NCI-H2029 treated with DMSO at 0.1 percent for 48 hours (cell line): ENCODE results near the gene SFXN2.
A peak's percentile ranks its signal among the peaks of the same experiment; 100 is the strongest.
"Not testable (repeated sequence)": the region's sequence is repeated elsewhere in the genome, so short reads cannot be mapped to it uniquely, and the experiment has no call there.

ENCODE experiments used
- DNase-seq: peaks from one replicate; lab custom pipeline; 2025; lab: John Stamatoyannopoulos, UW

SFXN2 gene

DNA sequence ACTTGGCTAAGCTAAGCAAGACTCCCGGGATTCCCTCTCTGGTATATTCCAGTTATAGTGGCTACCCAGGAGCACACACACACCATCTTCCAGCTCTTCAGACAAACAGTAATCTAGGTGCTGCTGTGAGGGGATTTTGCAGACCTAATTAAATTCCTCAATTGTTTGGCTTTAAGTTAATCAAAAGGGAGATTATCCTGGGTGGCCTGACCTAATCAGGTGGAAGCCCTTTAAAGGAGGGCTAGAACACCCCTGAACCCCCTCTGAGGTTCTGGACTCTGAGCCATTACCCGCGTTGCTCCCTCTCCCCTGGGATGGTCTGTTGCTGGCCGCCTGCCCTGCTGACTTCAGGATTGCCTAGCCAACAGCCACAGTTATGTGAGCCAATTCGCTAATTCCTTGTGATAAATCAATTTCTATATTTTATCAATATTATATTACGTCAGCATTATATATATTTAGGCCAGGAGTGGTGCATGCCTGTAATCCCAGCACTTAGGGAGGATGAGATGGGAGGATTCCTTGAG lies 6.4 kb downstream of the SFXN2 start:
- DNase-seq, result no peak

DNA sequence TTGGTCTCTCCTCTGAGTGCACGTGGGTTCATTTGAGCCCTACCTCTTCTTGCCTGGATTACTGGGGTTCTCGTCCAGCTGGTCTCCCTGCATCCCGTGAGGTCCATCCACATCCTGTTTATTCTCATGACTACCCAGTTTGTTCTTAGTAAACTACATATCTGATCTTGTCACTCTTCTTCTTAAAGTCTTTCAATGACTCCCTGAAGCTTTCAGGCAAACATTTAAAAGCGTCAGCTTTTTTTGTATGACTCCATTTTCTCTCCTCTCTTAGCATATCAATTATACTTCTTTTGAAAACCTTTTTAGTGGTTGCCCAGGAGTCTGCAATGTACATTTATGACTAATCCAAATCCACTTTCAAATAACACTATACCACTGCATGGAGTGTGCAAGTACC lies 7.5 kb downstream of the SFXN2 start:
- DNase-seq, result no peak

DNA sequence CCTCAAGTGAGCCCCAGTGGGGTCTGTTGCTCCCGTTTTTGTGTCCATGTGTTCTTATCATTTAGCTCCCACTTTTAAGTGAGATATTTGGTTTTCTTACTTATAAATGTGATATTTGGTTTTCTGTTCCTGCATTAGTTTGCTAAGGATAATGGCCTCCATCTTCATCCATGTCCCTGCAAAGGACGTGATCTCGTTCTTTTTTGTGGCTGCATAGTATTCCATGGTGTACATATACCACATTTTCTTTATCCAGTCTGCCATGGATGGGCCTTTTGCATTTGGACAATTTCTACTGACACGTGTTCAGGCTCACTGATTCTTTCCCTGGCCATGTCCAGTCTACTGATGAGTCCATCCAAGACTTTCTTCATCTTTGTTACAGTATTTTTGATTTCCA lies 9.6 kb downstream of the SFXN2 start:
- no peak for DNase-seq

DNA sequence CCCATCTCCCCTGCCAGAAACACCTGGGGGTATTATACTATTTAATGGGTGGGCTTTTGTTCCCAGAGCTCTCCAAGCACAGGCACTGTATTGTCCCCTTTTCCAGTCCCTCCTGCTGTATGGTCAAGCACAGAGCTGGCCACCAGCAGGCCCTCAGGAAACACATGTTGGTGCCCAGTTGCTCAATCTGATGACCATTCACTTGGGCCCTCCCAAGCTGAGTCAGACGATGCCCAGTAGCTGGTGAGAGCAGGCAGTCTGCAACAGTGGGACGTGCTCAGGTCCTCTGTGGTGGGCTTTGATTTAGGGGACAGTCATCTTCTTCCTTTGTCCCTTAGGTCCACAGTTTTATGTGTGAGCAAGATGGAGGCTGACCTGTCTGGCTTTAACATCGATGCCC lies 11.8 kb downstream of the SFXN2 start:
- DNase-seq, result no peak

DNA sequence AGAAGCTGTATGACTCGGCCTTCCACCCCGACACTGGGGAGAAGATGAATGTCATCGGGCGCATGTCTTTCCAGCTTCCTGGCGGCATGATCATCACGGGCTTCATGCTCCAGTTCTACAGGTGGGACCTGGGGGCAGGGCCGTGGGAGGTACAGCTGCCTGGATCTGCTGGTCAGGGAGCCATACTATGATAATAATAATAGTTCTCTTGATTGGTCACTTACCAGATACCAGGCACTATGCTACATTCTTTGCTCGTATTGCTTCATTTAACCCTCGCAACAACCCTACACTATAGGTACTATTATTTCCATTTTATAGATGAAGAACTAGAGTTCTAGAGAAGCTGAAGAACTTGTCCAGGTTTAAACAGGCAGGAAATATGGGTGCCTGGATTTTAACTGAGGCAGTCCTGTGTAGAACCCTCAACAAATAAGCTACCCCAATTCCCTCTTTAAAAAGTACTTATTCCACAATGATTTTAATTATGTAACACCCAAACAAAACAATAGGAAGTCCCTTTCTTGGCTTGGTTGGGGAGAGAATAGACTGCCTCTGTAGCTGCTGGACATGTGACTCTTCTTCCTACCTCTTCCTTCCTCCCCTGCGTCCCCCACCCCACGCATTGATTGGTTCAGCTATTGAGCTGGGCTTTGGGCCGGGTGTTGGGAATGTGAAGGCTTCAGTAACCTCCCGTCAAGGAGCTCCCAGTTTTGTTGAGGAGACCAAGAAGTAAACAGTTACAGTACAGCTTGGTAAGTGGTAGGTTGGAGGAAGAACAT lies 12.8 kb downstream of the SFXN2 start:
- no peak for DNase-seq

DNA sequence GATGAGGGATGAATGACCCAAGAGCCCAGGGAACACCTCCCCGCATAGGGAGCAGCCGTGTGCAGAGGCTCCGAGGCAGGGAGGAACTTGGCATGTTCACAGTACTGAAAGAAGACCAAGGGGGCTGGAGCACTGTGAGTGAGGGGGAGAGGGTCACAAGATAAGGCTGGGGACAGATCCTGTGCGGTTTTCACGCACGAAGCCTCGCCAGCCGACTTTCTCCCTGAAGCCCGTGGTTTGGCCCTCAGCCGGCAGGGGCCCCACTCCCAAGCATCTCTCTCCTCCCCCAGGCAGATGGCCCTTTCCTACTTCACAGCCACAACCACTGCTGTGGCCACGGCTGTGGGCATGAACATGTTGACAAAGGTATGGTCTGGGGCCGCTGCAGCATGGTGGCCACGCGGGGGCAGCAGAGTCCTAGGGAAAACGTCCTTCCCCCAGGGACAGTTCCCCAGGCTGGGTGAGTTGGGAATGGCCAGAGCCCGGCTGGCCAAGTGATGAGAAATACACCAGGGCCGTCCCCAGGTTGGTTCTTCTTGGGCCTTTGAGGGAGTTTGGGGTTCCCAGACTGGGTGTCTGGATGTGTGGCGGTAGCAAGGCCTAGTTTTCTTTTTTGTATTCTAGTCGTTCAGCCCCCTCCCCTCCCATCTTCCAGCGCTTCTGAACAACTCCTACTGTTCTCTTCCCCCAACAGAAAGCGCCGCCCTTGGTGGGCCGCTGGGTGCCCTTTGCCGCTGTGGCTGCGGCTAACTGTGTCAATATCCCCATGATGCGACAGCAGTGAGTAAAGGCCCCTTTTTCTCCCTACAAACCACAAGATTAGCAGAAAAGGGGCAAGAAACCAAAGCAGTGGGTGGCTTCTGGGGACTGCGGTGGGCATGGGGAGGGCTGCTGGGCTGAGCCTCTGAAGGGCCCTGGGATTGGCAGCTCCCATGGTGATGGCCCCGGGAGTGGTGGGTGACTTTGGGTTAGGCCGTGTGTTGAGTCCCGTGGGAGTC lies 14.9 kb downstream of the SFXN2 start:
- DNase-seq, result peak; percentile 3

DNA sequence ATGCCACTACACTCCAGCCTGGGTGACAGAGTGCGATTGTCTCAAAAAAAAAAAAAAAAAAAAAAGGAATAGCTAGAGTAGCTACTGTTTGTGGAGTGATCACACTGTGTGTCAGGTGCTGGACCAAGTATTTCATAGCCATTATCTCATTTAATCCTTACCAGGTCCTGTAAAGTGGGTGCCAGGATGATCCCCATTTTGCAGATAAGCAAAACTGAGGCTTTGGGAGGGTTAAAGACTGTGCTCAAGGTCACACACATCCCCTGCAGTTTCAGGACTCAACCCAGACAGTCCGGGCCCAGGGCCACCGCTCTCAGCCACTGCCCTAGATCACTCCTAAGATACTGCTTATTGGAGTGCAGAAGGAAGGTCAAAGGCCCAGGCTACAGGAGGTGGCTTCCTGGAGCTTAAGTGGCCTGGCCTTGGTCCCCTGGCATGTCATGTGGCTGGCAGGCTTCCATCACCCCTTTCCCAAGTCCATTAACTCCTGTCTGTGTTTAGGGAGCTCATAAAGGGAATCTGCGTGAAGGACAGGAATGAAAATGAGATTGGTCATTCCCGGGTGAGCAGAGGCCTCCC lies 16.9 kb downstream of the SFXN2 start:
- no peak for DNase-seq

DNA sequence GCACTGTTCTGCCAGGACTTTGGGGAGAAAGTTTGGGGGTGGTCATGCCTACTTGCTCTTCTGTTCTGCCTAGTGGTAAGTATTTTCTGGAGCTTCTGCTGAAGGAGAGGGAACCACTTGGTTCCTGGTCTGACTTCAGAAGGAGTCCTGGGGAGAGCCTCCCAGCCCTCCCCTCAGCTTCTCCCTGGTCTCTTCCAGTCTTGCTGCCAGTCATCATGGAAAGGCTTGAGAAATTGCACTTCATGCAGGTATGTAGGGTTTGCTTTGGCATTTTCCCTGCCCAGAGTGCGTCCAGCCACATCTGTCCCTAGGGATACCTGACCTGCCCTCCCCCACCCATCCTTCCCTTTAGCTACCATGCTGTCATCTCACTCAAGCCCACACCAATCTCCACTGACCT lies 18.2 kb downstream of the SFXN2 start:
- no peak for DNase-seq

DNA sequence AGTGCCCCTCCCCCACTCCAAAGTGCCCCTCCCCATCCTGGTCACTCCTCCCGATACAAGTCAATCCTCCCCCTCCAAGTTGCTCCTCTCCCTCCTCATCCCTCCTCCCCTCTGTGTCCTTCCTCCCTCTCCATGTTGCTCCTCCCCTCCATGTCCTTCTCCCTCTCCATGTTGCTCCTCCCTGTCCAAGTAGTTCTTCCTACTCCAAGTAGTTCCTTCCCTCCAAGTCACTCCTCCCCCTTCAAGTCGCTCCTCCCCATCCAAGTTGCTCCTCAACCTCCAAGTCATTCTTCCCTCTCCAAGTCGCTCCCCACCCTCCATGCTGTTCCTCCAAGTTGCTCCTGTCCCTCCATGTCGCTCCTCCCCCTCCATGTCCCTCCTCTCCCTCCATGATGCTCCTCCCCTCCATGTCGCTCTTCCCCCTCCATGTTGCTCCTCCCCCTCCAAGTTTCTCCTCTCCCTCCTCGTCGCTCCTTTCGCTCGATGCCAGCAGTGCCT lies 20.7 kb downstream of the SFXN2 start:
- DNase-seq, result no peak

DNA sequence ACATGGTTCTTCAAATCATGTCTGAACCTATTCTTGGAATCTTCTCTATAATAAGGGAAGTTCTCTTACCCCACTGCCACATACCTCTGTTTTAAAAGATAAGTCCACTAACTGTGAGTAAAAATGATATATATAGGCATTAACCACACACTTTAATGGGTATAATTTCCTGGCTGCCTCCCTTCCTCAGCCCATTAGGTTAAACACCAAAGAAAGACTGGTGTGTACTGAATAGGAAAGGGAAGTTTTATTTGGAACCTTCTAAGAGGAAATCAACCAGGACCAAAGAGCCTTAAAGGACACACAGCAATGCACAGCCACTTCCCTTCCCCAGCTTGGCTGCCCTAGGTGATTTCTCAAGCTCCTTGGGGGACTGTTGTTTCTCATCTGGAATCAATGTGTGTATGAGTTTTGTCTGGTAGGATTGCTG lies 24.3 kb downstream of the SFXN2 start:
- DNase-seq, result no peak

DNA sequence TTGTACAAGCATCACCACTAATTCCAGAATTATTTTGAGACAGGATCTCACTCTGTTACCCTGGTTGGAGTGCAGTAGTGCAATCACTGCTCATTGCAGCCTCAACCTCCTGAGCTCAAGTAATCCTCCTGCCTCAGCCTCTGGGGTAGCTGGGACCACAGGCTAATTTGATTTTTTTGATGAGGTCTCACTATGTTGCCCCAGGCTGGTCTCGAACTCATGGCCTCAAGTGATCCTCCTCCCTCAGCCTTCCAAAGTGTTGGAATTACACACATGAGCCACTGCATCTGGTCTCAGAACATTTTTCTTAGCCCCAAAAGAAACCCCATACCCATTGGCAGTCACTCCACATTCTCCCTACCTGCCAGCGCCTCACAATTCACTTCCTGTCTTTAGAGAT lies 25.8 kb downstream of the SFXN2 start:
- no peak for DNase-seq

DNA sequence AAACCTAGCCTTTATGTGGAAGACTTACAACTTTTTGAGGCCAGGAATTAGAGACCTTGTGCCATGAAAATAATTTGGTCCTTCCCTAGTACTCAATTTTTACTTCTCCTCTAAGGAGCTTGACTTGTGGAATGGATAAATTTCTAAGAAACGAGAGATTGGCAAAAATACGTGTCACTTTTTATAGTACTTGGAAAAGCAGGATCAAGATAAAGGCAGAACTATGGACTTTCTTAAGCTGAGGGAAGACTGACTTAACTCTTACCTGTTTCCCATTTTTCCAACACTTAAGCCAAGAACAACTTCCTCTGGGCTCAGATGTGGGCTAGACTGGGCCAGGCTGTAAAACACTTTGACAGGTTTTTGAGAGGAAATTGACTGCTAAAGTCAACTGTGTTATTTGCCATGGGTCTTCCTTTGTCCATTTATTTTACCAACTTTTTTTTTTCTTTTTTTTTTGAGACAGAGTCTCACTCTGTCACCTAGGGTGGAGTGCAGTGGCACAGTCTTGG lies 27.3 kb downstream of the SFXN2 start:
- no peak for DNase-seq

DNA sequence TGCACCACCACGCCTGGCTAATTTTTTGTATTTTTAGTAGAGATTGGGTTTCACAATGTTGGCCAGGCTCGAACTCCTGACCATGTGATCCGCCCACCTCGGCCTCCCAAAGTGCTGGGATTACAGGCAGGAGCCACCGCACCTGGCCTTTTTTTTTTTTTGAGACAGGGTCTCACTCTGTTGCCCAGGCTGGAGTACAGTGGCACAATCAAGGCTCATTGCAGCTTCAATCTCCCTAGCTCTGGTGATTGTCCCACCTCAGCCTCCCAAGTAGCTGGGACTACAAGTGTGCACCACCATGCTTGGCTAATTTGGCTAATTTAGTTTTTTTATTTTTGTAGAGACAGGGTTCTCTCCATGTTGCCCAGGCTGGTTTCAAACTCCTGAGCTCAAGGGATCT lies 27.9 kb downstream of the SFXN2 start:
- DNase-seq, result not testable (repeated sequence)

DNA sequence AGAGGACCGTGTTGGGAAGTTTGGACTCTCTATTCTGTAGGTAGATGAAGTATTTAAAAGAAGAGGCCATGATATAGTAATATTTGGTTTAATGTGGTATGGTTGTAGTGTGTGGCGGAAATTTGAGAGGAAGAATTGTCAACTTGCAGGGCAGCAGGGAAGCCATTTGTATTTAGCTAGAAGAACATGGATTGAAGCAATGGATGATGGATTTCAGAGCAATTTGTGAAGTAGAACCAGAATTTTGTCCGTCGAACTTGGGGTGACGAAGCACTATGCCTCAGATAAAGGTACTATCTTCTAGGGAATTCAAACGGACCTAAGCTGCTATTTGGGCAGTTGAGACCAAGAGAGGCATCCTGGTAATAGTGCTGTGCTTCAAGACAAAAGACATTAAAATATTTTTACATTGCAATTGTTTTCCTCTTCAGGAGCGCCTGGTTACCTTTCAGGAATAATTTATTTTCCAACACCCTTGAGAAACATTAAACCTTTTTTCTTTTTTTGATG lies 28.7 kb downstream of the SFXN2 start:
- no peak for DNase-seq

DNA sequence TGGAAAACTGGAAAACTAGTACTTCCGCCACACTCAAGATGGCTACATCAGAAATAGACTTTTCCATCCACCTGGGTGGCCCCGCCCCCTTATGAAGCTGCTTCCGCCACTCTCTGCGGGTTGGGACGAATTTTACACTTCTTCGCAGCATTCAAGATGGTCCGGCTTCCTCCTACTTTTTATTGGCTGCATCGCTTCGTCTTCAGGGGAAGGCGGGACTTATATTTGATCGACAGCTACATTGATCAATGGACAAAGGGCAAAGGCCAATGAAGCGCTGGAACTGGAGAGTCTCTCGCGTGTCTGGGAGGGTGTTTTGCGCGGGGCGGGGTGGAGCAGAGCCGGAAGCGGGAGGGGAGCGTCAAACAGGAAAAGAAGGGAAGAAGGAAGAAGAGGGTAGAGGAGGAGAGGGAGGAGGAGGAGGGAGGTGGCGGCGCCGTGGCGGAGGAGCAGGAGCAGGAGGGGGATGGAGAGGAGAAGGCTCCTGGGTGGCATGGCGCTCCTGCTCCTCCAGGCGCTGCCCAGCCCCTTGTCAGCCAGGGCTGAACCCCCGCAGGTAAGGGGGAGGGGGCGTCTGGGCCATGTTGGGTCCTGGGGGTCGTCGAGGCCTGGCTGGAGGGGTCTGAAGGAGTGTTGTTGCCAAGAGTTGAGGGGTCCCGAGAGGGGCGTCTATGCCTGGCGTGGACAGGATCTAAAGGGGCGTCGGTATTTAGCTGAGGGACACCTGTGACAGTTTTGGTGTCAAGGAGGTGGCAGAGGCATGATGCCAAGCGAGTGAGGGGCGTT lies 29.3 kb downstream of the SFXN2 start, which contains the start of gene WBP1L:
TSS of gene WBP1L (plus strand) at position 361 of the 786 bp plus-strand sequence. CDS start at position 467, 106 bp downstream.
- DNase-seq, result peak; percentile 88

DNA sequence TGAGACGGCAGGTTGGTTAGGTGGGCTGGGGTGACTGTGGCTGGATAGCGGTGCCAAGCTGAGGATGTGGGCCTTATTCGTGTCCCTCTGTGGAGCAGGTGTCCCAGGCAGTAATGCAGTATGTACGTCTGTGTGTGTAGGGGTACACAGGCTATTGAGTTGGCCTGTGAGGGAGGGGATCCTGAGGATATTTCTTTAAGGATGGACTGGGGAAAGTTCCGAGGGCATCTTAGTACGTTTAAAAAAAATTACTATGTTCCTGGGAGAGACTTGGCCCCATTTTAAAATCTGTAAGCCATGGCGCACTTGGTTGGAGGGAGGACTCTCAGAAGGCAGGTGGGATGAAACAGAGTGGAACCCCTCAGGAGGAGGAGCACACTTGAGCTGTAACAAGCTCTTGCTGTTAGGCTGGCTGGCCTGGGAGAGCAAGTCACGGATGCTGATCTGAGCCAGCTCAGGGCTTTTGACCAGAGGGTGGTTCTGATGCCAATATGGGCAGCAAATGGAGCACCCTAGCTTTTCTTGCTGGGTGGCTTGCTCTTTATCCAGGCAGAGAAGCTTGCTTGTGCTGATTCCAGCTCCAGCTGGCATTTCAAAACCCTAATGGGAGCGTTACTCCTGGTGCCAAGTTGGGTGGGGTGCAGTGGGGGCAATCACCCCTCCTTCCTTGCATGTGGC lies 30.1 kb downstream of the SFXN2 start:
- DNase-seq, result no peak

DNA sequence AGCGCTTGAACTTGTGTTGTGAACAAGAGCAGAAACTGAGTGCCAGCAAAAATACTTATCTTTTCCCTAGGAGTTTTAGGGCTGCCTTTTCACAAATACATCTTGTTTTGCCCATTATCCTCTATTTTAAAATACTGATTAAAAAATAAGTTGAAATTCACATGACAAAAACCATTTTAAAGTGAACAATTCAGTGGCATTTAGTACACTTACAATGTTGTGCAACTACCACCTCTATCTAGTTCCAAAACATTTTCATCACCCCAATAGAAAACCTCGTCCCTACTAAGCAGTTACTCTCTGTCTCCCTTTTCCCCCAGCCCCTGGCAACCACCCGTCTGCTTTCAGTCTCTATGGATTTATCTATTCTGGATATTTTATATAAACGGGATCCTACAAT lies 30.7 kb downstream of the SFXN2 start:
- DNase-seq, result no peak

DNA sequence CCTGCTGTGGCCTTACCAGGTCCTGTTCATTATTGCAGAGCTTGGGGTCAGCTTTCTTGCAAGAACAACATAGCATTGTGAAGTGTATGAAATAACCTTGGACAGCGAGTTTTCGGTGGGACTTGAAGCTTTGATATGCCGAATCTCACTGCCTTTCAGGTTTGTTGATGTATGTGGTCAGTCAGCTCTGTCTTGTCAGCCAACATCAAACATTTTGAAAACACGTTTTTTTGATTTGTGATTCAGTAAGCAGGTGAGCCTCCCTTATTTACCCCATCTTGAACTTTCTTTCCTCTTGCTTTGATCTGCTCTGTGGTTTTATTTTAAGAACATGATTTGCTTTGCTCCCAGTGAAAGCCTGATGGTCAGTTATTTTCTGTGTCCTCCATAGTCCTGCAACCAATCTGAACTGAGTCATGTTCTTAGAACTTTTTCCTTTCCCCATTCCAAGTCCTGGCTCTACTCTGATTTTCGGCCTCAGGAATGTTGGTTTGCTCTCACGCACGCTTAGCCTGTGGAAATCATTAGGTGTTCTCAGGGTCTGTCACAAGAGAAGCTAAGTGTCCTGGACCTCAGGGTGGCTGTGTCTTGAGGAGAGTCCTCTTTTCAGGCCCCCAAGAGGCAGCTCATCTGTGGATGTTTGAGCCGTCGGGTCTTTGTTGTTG lies 38.0 kb downstream of the SFXN2 start:
- no peak for DNase-seq

DNA sequence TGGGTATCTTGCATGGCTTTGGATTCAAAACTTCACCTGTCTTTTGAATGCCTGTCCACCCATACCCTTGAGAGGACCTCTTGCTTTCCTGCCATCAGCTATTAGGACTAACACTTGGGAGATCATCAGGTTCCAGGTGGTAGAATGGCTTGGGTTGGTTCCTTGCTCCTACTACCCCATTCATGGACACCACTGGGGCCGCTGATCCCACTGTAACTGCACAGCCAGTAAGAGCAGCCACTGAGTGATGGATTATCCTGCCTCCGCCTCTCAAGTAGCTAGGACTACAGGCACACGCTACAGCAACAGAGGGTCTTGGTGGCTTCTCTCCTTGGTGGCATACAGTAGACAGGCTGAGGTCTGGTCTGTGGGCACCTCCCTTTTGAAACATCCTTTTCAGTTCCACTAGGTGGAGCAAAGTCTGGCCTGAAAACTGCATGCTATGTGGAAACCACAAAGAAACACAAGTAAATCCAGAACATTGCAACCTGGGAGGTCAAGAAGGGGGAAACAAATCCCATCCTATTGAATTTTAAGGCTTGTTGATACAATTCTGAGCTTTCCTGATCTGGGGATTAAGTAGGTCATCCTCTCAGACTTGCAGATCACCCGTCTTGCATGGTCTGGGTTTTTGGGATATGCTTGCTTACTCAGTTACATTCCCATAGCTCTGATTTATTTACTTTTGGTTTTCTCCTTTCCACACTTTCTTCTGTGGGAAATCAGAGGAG lies 38.7 kb downstream of the SFXN2 start:
- DNase-seq, result no peak
